ENCODE measurements around the gene PIGM. TPM values are rescaled to one million over a fixed set of nuclear protein-coding genes. Genes with fewer than 3 reads are reported as not detected.
"Not testable (repeated sequence)": the region's sequence is repeated elsewhere in the genome, so short reads cannot be mapped to it uniquely, and the experiment has no call there.

Gene PIGM
- total RNA-seq, 1 experiment from 2014 or later = 6.3 TPM

DNA sequence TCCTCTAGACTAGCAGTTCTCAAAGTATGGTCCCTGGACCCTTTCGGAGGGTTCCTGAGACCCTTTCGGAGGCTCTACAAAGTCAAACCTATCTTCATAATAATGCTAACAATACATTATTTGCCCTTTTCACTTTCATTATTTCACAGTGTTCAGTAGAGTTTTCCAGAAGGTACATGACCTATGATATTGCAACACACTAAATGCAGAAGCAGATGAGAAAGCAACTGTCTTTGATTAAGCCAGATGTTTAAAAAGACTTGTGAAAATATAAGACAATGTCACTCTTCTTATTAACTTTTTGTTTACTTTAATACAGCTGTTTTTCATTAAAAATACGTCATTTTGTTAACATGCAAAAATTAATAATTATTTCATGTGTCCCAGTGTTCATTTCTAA is 32.4 kb upstream of the PIGM start:
- in situ Hi-C loops (cut with HindIII; ENCODE audit: low pct_unique_long_range_greater_than_20kb, low sequenced_read_pairs) = no loop called here

DNA sequence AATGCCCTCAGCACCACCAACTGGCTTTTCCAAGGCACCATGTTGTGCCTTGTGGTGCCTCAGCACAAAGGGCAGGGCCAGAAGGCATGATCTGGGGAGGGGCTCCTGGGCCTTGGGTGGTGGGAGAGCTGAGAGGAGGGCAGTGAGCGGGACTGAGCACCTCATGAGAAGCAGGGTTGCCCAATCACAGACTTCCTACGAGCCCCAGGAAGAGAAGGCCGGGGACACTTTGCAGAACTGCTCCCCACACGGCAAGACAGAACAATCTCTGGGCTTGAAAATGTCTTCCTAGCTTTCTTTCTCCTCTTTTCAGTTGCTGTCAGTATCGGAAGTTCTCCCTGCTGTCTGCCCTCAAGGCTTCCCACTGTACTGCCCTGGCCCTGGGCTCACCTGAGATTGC is 31.4 kb upstream of the PIGM start:
- no peak for DNase-seq (ENCODE audit: low read depth, low spot score)
- in situ Hi-C loops (cut with HindIII; ENCODE audit: low pct_unique_long_range_greater_than_20kb, low sequenced_read_pairs) = no loop called here

More for the DNA sequence above, 32.4 kb upstream of the PIGM start:
- no peak for DNase-seq (ENCODE audit: low read depth, low spot score)

DNA sequence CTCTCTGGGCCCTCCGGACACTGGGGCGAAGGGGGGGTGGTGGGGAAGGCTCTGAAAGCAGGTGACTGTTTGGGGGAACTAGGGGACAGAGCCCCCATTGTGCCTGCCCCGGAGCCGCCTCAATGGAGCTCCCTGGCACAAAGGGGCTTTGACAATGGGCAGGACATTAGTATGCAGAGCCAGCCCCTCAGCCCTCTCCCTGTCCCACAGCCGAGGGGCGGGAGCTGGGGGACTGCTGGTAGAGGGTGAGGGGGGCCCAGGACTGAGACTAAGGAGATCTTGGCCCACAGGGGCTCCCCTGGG is 30.4 kb upstream of the PIGM start:
- DNase-seq (ENCODE audit: low read depth, low spot score) = peak; percentile 73
- in situ Hi-C loops (cut with HindIII; ENCODE audit: low pct_unique_long_range_greater_than_20kb, low sequenced_read_pairs) = no loop called here

DNA sequence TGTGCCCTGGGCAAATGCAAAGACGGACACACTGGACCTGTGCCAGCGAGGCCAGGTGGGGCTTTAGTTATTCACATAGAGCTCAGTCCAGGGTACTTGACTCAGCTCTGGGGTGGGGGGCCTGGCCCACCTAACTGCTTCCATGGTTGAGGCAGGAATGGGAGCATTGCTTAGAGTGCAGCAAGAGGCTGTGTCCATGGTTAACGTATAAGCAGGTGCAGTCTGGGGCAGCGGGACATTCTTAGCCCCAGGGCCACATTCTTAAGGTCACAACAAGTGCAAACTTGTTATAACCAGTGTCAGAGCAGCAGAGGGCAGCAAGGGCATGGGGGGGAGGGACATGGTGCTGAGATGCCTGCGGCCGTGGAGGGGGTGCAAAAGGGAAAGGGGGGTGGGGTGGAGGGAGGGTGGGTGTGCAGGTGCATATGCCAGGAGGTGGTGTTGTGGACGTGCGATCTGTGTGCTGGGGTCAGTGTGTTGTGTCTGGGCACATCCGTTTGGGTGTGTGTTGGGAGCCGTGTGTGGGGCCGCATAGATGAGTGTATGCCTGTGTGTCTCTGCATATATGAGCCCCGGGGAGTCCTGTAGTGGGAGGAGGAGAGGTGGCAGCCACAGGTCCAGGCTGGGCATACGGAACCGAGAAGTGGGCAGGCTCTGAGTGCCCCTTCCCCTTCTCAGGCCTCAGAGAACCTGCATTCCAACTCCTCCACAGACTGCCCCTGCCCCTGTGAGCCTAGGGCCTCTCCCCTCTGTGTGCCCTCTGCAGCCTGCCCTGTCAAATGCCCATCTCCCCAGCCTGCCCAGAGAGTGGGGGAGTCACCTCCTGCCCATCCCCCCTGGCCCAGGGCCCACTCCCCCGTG is 29.8 kb upstream of the PIGM start:
- peak; percentile 40 for DNase-seq (ENCODE audit: low read depth, low spot score)

DNA sequence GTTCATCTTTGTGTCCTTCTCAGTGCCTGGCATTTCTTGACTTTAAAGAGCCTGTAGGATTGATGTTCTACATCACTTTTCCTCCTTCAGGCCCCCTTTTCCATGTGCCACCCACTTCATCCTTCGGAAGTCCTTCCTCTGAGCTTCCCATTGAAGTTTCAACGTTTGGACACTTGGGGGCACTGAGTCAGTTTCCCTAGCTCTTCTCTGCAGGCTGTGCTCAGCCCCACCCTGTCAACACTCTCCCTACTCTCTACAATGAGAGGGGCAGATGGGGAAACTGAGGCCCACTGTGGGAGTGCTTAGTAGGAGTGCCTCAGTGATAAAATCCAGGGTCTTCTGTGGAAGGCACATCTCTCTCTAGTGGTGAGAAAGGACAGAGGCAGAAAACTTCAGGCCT is 26.3 kb upstream of the PIGM start:
- in situ Hi-C loops (cut with HindIII; ENCODE audit: low pct_unique_long_range_greater_than_20kb, low sequenced_read_pairs) = no loop called here

More for the DNA sequence above, 29.8 kb upstream of the PIGM start:
- in situ Hi-C loops (cut with HindIII; ENCODE audit: low pct_unique_long_range_greater_than_20kb, low sequenced_read_pairs) = no loop called here

DNA sequence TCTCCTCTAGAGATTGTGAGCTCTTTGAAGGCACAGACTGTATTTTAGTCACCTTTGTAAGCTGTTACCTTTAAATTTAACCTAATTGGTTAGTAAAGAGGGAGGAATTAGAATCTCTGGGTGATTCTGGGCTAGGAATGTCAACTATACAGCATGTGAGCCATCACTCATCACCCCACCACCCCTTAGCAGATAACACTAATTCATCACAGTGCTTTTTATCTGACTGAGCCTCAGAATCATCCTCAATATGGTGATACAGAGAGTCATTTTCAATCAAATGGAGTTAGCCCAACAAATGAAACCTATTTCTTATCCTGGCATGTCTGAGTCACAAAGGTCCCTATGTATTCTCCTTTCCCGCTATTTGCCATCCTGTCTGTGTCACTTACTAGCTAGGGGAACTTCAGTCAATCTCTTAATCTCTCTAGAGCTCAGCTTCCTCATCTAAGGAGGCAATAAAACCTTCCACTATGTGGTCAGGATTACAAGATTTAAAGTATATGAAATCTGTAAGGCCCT is 24.9 kb upstream of the PIGM start:
- in situ Hi-C loops (cut with HindIII; ENCODE audit: low pct_unique_long_range_greater_than_20kb, low sequenced_read_pairs) = no loop called here
- no peak for DNase-seq (ENCODE audit: low read depth, low spot score)

More for the DNA sequence above, 26.3 kb upstream of the PIGM start:
- peak; percentile 57 for DNase-seq (ENCODE audit: low read depth, low spot score)

DNA sequence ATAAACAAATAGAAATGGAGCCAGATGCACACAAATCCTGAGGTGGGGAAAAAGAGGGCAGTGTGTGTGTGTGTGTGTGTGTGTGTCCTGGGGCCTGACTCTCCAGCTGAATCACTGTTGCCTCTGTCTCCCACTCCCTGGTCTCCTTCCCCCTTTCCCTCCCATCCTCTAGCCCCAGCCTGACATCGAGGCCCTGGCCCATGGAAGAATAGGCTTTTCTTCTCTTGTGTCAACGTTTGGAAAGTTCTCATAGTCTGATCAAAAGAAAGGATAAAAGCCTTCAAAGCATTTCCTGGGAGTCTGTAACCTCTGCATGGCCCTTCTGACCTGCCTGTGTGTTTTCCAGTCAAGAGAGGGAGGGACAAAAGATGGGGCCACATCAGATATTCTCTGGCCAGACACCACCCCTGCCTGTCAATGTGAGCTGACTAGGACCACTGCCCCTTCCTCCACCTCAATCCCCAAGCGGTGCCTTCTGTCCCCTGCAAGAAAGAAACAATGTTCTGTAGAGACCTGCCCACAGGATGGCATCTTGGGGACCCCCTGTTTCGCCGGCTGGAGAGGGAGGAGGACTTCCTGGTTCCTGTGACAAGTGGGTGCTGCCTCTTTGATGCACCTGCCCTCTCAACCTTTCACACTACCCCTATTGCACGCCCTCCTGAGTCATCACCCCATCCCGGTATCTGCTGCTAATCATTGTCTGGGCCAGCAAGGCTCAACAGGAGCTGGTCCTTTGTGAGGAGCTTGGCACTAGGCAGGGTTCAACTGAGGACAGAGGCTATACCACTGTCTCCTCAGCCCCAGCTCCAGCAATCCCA is 22.0 kb upstream of the PIGM start:
- DNase-seq (ENCODE audit: low read depth, low spot score) = no peak
- in situ Hi-C loops (cut with HindIII; ENCODE audit: low pct_unique_long_range_greater_than_20kb, low sequenced_read_pairs) = no loop called here

DNA sequence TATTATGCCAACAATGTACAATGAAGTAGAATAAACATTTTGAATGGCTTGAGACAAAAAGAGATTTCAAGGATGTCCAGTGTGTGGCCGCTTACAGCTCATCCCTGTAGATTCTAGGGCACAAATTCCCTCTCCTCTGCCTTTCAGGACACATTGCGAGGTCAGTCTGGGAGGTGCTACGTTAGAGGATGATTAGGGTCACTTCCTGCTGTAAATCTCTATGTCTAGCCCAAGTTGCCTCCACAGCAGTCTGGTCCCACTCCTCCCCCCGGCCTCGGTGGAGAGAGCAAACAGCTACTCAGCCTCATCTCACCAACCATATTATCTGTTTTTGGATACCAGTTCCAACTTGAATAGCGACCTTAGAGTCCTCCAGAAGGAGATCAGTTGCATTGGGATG is 21.1 kb upstream of the PIGM start:
- DNase-seq (ENCODE audit: low read depth, low spot score) = no peak
- in situ Hi-C loops (cut with HindIII; ENCODE audit: low pct_unique_long_range_greater_than_20kb, low sequenced_read_pairs) = no loop called here

DNA sequence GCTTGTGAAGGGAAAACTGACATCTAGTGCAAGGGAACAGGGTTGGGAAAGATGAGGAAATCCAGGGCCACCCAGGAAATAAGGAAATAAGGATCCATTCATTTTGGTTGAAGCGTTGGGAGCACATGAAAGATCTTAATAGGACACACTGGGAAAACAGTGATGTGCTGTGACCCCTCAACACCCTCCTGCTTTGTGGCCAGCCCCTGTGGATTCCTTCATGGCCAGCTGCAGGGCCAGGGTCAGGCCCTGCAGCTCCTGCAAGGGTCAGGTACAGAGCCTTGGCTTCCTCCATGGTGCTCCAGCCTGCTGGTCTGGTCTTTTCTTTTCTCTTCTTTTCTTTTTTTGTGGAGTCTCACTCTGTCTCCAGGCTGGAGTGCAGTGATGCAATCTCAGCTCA is 18.8 kb upstream of the PIGM start:
- no peak for DNase-seq (ENCODE audit: low read depth, low spot score)
- in situ Hi-C loops (cut with HindIII; ENCODE audit: low pct_unique_long_range_greater_than_20kb, low sequenced_read_pairs) = no loop called here

DNA sequence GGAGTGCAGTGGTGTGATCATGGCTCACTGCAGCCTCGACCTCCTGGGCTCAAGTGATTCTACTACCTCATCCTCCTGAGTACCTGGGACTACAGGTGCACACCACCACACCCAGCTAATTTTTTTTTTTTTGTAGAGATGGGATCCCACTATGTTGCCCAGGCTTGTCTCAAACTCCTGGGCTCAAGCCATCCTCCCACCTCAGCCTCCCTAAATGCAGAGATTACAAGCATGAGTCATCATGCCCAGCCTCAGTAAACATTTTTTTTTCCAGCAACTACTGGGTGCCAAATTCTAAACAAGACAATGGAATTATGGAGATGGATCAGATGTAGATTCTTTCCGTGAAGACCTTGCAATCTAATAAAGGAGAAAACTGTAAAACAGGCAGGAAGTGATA is 18.4 kb upstream of the PIGM start:
- DNase-seq (ENCODE audit: low read depth, low spot score); in situ Hi-C loops (cut with HindIII; ENCODE audit: low pct_unique_long_range_greater_than_20kb, low sequenced_read_pairs): not testable (repeated sequence)

DNA sequence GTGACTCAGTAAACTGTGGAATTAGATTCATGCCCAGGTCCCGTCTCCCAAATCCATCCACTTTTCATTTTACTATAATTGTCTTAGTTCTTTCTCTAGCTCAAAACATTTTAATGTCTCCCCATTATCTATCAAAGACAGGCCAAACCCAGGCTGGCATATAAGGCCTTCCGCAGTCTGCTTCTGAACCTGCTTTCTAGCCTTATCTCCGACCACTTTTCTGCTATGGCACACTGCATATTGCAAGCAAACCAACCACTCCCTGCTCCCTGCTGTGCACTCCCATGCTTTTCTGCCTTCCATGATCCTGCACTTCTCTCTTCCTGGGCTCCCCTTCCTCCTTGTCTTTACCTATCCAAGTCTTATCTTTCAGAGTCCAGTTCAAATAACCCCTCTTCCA is 17.3 kb upstream of the PIGM start:
- in situ Hi-C loops (cut with HindIII; ENCODE audit: low pct_unique_long_range_greater_than_20kb, low sequenced_read_pairs) = no loop called here

DNA sequence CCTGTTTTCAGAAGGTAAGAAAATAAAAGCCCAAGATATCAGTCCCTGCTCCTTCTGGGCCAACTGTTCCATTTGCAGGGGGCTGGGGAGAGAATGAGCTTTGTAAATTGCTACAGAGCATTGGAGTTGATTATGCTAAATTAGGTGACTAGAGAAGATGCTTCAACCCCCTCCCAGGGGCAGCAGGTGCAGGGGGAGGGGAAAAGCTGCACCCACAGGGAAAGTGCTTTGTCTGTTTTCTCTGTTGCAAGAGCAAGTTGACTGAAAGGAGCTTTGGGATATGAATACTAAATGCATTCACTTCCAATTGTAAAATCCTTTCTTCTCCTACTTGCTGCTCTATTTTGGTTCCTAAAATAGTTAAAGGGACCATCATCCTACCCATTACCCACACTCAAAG is 16.5 kb upstream of the PIGM start:
- in situ Hi-C loops (cut with HindIII; ENCODE audit: low pct_unique_long_range_greater_than_20kb, low sequenced_read_pairs) = no loop called here
- no peak for DNase-seq (ENCODE audit: low read depth, low spot score)

More for the DNA sequence above, 17.3 kb upstream of the PIGM start:
- no peak for DNase-seq (ENCODE audit: low read depth, low spot score)

DNA sequence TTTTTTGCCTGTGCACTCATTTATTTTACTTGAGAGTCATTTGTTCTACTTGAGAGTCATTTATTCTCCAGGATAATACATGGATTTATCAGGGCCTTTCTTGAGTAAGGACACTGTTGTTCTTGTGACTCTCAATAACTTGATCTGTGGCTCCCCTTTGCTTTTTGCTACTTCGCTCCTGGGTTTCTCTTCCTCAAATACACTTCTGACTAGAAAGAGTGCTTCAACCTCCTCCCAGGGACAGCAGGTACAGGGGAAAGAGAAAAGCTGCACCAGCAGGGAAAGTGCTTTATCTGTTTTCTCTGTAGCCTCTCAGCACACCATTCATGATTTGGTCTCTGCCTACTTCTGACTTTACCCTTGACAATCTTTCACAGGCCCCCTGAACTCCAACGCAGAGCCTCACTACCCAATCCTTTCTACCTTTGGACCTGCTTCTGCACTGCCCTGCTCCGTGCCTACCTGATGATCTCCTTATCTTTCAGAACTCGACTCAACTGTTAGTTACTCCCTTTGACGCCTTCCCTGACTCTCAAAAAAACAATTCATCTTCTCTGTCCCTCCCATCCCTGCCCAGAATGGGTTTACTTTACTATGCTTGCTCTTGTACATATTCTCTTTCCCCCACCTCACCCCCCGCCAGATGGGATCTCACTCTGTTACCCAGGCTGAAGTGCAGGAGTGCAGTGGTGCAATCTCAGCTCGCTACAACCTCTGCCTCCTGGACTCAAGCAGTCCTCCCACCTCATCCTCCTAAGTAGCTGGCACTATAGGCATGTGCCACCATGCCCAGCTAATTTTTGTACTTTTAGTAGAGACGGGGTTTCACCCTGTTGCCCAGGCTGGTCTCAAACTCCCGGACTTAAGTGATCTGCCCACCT is 15.6 kb upstream of the PIGM start:
- in situ Hi-C loops (cut with HindIII; ENCODE audit: low pct_unique_long_range_greater_than_20kb, low sequenced_read_pairs) = no loop called here

DNA sequence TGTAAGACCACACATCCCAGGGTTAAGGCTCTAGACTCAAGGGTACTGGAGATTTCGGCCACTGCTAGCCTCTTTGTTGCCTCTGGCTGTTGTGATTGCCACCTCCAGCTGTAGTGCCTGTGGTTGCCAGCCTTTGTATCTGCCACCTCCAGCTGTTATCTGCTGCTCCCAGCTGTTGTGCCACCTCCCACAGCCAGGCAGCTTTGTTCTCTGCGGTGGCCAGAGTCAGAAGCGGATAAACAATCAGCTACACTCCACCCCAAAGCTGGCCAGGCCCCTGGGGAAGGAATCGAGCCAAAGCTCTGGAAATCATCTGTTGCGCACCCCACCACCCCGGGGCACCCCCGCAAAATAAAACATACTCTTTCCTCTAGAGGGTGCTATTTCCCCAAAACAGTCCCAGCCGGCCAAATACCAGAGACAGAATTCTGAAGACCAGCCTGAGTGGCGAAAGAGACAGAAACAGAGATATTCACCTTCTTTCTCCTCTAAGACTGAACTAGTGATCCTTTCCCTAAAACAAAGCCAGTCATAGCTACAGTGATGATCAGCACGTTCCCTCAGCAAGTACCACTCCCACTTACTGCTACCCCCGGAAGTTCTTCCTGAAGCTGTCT is 14.8 kb upstream of the PIGM start:
- peak; percentile 60 for DNase-seq (ENCODE audit: low read depth, low spot score)
- in situ Hi-C loops (cut with HindIII; ENCODE audit: low pct_unique_long_range_greater_than_20kb, low sequenced_read_pairs) = no loop called here

More for the DNA sequence above, 15.6 kb upstream of the PIGM start:
- DNase-seq (ENCODE audit: low read depth, low spot score) = no peak

DNA sequence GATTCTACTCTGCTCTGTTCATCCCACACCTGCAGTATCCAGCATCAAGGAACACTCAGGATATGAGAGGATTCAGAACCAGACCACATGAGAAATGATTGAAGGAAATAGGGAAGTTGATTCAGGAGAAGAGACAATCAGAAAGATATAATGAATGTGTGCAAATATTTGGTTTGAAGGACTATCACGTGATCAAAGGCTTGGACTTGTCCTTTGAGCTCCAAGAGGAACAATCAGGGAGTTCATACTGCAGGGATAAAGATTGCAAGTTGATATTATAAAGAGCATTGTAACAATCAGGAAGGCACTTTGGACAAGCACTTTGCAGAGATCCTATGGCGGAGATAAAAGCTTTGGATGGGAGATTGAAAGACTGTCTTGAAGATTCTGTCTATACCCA is 13.9 kb upstream of the PIGM start:
- no peak for DNase-seq (ENCODE audit: low read depth, low spot score)
- in situ Hi-C loops (cut with HindIII; ENCODE audit: low pct_unique_long_range_greater_than_20kb, low sequenced_read_pairs) = no loop called here

DNA sequence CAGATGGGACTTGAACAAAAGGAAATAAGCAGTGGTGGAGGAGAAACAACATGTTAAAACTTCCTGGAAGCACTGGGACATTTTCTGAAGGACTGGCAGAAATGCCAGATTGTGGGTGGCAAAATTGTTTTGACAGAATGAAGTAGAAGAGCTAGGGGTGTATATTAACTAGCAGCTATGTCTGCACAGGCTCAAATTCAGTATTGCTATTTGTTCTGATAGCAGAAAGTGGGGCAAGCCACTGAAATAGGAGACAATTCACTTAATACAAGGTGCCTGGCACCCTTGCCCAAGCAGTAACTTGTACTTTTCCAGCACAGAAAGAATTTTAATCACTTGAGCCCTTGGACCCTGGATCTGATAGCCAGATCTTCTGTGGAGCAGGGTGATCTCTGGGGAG is 11.8 kb upstream of the PIGM start:
- in situ Hi-C loops (cut with HindIII; ENCODE audit: low pct_unique_long_range_greater_than_20kb, low sequenced_read_pairs) = no loop called here
- DNase-seq (ENCODE audit: low read depth, low spot score) = no peak

DNA sequence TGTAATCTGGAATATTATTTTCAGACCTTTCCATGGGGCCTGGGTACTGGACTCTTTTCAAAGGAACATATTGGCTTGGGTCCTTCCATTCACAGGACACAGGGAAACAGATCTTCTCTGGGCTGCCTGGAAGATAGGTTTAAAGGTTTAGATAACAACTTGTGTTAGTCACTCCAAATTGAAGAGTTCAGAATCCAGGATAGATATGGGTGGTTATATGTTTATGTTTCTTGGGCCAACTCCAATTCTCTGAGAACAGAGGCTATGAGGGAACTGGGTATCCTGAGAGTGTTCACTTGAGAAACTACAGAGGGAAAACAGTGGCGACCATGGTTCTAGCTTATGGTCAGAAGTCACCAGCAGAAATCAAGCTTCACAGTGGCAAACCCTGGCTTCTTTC is 8.7 kb upstream of the PIGM start:
- in situ Hi-C loops (cut with HindIII; ENCODE audit: low pct_unique_long_range_greater_than_20kb, low sequenced_read_pairs) = no loop called here
- DNase-seq (ENCODE audit: low read depth, low spot score) = no peak
